ENCODE data around the gene HECW1.

GRCh38 chr7:43294080-43294630 lies 181.7 kb downstream of the HECW1 start:
- TF ChIP-seq CTCF (conservative IDR thresholded peaks at IDR 0.05) (no peak), EZH2 (IDR thresholded peaks at IDR 0.05; ENCODE audit: low read depth) (no peak)

Data from PC-9 (cell line).